ENCODE results near the gene PRKCSH.
A peak's percentile ranks its signal among the peaks of the same experiment; 100 is the strongest.
"Not testable (repeated sequence)": the region's sequence is repeated elsewhere in the genome, so short reads cannot be mapped to it uniquely, and the experiment has no call there.

PRKCSH gene

GRCh38 chr19:11420429-11421370 is 14.7 kb upstream of the PRKCSH start:
- DNase-seq: no peak

GRCh38 chr19:11421371-11422098 is 13.9 kb upstream of the PRKCSH start:
- DNase-seq: peak; percentile 49

GRCh38 chr19:11422163-11423065 is 13.0 kb upstream of the PRKCSH start:
- peak; percentile 55 for DNase-seq

- DNase-seq: no peak
Observed at GRCh38 chr19:11423164-11423790, 12.2 kb upstream of the PRKCSH start.

- DNase-seq: no peak
Observed at GRCh38 chr19:11423791-11424181, 11.6 kb upstream of the PRKCSH start.

- DNase-seq: no peak
Observed at GRCh38 chr19:11425719-11426457, 9.5 kb upstream of the PRKCSH start.

GRCh38 chr19:11426656-11427055 is 8.8 kb upstream of the PRKCSH start:
- no peak for DNase-seq

- not testable (repeated sequence) for DNase-seq
Observed at GRCh38 chr19:11433526-11433925, 1.9 kb upstream of the PRKCSH start.

GRCh38 chr19:11434703-11435056 is 755 bp upstream of the PRKCSH start:
- no peak for DNase-seq

GRCh38 chr19:11435833-11436313 is 438 bp downstream of the PRKCSH start:
- DNase-seq: no peak

- no peak for DNase-seq
Observed at GRCh38 chr19:11437955-11438354, 2.5 kb downstream of the PRKCSH start.

GRCh38 chr19:11444059-11444458 is 8.6 kb downstream of the PRKCSH start:
- no peak for DNase-seq

- DNase-seq: no peak
Observed at GRCh38 chr19:11445141-11445540, 9.7 kb downstream of the PRKCSH start.

- no peak for DNase-seq
Observed at GRCh38 chr19:11446271-11446651, 10.8 kb downstream of the PRKCSH start.

GRCh38 chr19:11446652-11447301 is 11.3 kb downstream of the PRKCSH start:
- DNase-seq: peak; percentile 57

- DNase-seq: no peak
Observed at GRCh38 chr19:11447347-11448262, 12.2 kb downstream of the PRKCSH start.

- no peak for DNase-seq
Observed at GRCh38 chr19:11448410-11448809, 13.0 kb downstream of the PRKCSH start.

- DNase-seq: no peak
Observed at GRCh38 chr19:11448923-11449554, 13.6 kb downstream of the PRKCSH start.

GRCh38 chr19:11450570-11451326 is 15.3 kb downstream of the PRKCSH start:
- no peak for DNase-seq

Measured in stimulated activated CD4-positive, alpha-beta T cell treated with anti-CD3 and anti-CD28 coated beads, Interleukin-4, amount 100 ng/mL, for 1 hour (primary cell).